ENCODE results near the gene RIPK4.

The RIPK4 gene

GRCh38 chr21:41766883-41767605 lies at the start of gene RIPK4:
Gene RIPK4 (minus strand): TSS chr21:41767052. CDS start chr21:41767041, 11 bp downstream.
- FAIRE-seq (no peak), DNase-seq (ENCODE audit: insufficient read length, low spot score) (peak; percentile 84)
- no peak for TF ChIP-seq CTCF (IDR thresholded peaks at IDR 0.05; ENCODE audit: insufficient read depth, missing control alignments)

- FAIRE-seq, result no peak
- no peak for DNase-seq (ENCODE audit: insufficient read length, low spot score)
Observed at GRCh38 chr21:41815652-41816582, 49.1 kb upstream of the RIPK4 start.

GRCh38 chr21:41813226-41813625 lies 46.4 kb upstream of the RIPK4 start:
- no peak for FAIRE-seq
- no peak for TF ChIP-seq CTCF (IDR thresholded peaks at IDR 0.05; ENCODE audit: insufficient read depth, missing control alignments)
- DNase-seq (ENCODE audit: insufficient read length, low spot score), result no peak

More at GRCh38 chr21:41815652-41816582, 49.1 kb upstream of the RIPK4 start:
- TF ChIP-seq CTCF (IDR thresholded peaks at IDR 0.05; ENCODE audit: insufficient read depth, missing control alignments), result no peak

DNA sequence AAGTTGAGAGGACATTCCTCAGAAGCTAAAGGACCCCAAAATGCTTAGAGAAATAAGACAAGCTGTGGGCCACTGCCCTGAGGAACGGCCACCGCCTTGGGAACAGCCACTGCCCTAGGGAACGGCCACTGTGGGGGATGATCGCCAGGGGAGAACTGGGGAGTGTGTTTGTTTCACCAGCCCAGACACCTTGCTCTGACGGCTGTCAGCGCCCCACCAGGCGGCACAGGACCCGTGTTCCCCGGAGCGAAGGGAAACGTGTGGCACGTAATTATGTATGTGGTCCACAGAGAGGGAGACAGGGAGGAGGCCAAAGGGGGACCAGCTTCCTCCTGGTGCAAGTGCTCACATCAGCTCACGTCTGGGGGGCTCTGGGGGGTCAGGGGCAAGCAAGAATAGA lies 45.8 kb upstream of the RIPK4 start:
- DNase-seq (ENCODE audit: insufficient read length, low spot score), result no peak
- FAIRE-seq, result no peak
- no peak for TF ChIP-seq CTCF (IDR thresholded peaks at IDR 0.05; ENCODE audit: insufficient read depth, missing control alignments)

GRCh38 chr21:41810597-41810932 lies 43.7 kb upstream of the RIPK4 start:
- no peak for DNase-seq (ENCODE audit: insufficient read length, low spot score)
- TF ChIP-seq CTCF (IDR thresholded peaks at IDR 0.05; ENCODE audit: insufficient read depth, missing control alignments), result no peak
- no peak for FAIRE-seq

DNA sequence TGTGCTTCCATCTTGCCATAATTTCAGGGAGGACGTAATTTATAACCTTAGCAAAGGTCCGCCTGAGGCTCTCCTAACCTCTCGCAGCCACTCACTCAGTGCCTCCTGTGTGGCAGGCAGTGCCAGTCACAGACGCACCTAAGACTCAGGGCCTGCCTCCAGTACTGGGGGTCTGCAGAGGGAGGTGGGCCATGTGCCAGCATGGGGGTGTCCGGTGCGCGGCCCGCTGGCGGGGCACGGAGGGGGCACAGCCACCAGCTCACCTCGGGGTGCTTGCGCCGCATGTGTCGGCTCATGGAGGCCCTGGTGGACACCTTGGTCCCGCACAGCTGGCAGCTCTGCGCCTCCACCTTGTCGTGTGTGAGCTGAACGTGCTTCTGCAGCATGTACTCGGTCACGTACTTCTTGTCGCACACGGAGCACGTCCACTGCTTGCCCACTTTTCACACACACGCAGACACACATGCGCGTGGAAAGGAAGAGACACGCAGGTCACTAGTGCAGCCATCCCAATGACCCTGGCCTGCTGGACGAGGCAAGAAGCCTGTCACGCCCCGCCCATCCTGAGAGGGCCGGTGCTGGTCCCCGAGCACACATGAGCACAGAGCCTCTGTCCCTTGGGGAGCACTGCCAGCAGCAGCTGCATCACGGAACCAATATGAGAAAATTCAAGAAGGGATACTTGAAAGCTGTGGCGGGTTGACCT lies 43.2 kb upstream of the RIPK4 start:
- no peak for TF ChIP-seq CTCF (IDR thresholded peaks at IDR 0.05; ENCODE audit: insufficient read depth, missing control alignments)
- DNase-seq (ENCODE audit: insufficient read length, low spot score) (no peak), FAIRE-seq (no peak)
